ENCODE measurements around the gene GPC1.

GRCh38 chr2:240397924-240398645 lies 37.4 kb upstream of the GPC1 start:
- TF ChIP-seq CTCF (IDR thresholded peaks at IDR 0.05; ENCODE audit: low read length) (no peak), EZH2 (IDR thresholded peaks at IDR 0.05; ENCODE audit: borderline replicate concordance, low read length) (no peak)
